GM18861 (cell line): ENCODE measurements around the gene RGS17.

Experiments
- ATAC-seq: cut with Tn5 transposase; IDR thresholded peaks from one replicate; pipeline ENCODE4 v1.9.1; 2021; ENCODE audit not compliant: unreplicated experiment

RGS17 gene

GRCh38 chr6:153086225-153086990, 44.7 kb downstream of the RGS17 start:
- ATAC-seq, result peak; percentile 46

GRCh38 chr6:153085239-153085638, 45.8 kb downstream of the RGS17 start:
- no peak for ATAC-seq

GRCh38 chr6:153084393-153084792, 46.7 kb downstream of the RGS17 start:
- no peak for ATAC-seq

DNA sequence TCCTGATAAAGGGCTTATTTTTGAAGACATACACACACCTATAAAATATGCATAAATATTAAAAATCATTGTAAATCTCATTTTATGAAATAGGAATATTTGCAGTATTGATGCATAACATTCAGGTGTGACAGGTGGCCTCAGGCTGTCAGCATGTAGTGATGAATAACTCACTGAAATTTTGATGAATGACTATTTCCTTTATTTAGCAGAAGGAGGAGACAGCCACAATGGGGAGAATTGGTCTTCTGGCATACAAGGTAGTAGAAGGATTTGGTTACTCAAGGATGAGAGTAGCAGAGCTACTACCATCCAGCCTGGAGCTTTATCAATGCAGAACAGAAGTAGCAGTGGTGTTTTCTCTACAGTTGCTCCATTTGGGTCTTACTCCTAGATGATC, 47.2 kb downstream of the RGS17 start:
- no peak for ATAC-seq

- no peak for ATAC-seq
Observed at GRCh38 chr6:153081914-153082313, 49.2 kb downstream of the RGS17 start.

- no peak for ATAC-seq
Observed at GRCh38 chr6:153076431-153076830, 54.7 kb downstream of the RGS17 start.

DNA sequence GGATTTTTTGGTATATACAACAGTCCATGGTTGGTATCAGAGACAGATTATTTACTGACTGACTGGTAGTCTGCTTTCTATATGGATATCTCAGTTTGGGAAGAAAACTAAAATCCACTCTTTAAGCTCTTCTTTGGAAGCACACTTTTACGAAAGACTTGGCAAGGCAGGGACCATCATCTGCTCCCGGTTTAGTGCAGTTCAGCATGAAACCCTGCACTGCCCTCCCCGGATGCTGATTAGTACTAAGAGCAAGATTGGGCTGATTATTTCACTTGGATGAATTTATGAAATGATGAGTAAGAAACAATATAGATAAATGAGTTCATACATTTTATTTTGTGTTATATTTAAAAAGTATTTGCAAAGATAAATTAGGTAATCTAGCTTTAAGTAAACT, 56.3 kb downstream of the RGS17 start:
- ATAC-seq, result no peak

GRCh38 chr6:153073841-153074240, 57.2 kb downstream of the RGS17 start:
- ATAC-seq, result no peak

GRCh38 chr6:153070756-153071155, 60.3 kb downstream of the RGS17 start:
- ATAC-seq, result no peak

- no peak for ATAC-seq
Observed at GRCh38 chr6:153069897-153070296, 61.2 kb downstream of the RGS17 start.

DNA sequence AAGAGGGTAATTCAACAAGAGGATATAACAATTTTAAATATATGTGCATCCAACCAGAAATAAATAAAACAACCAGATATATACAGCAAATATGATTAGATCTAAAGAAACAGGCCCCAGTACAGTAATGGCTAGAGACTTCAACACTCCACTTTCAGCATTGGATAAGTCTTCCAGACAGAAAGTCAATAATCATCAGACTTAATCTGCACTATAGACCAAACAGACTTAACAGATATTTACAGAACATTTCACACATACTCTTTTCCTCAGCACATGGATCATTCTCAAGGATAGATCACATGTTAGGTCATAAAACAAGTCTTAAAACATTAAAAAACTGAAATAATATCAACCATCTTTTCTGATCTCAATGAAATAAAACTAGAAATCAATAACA, 65.9 kb downstream of the RGS17 start:
- no peak for ATAC-seq

GRCh38 chr6:153063936-153064335, 67.1 kb downstream of the RGS17 start:
- no peak for ATAC-seq

DNA sequence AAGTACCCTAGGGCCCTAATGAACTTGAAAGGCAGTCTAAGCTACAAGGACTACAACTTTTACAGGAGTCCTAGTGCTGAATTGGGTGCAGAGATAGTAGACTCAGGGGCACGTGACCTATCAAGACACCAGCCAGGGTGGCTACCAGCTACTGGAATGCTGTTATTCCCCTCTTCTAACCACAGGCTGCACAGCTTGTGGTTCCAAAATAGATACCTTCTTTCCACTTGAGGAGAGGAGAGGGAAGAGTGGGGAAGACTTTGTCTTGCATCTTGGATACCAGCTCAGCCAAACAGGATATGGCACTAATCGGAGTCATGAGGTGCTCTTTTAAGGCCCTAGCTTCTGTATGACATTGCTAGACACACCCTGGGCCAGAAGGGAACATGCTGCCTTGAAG, 68.6 kb downstream of the RGS17 start:
- ATAC-seq, result no peak

GRCh38 chr6:153059757-153060156, 71.3 kb downstream of the RGS17 start:
- peak; percentile 65 for ATAC-seq

GRCh38 chr6:153059311-153059710, 71.8 kb downstream of the RGS17 start:
- no peak for ATAC-seq

DNA sequence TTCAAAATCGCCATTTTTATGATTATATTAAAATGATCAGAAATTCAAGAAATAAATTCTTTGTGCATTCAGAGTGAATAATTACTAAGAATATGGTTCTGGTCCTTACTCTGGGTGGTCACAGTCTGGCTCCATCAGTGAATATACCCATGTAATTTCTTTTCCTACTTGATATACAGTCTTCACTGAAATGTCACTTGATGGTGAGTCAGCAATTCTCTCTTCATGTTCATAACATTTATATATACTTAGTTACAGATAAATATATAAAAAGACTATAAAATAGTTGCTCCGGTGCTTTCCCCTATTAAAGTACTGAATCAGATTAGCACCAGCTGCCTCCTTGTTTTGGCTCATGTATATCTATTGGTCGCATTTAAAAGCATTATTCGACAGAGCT, 72.2 kb downstream of the RGS17 start:
- ATAC-seq, result no peak

- ATAC-seq, result no peak
Observed at GRCh38 chr6:153058291-153058690, 72.8 kb downstream of the RGS17 start.

DNA sequence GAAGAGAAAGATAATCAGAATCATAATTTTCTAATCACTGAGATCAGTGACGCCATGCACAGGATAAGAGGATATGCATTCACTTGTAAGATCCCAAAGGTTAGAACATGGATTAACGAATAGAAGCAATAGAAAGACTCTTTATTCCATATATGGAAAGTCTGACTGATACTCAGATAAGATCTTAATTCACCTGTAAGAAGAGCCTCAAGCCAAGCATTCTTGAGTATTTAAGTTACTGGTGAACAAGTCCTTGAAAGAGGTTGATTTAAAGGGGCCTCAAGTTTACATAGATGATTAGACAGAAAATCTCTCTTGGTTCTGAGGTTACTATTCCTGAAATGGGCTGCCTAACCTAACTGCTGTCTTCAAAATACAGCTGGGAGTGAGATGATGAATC, 74.8 kb downstream of the RGS17 start:
- no peak for ATAC-seq

GRCh38 chr6:153051801-153052200, 79.3 kb downstream of the RGS17 start:
- ATAC-seq, result no peak

DNA sequence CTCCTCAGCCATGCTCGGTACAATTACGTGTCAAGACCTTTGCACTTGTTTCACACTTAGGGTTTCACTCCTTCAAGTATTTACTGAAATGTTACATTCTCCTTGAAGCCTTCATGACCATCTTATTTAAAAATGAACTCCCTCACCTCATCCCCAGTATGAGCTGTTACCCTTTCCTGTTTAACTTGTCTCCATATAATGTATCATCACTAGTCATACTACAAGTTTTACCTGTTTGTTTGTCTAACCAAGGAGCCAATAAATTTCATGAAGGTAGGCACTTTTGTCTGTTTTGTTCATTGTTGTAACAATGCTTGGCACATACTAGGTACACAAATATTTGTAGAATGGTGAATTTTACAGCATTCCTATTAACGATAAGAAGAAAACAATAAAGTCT, 82.5 kb downstream of the RGS17 start:
- ATAC-seq, result no peak

DNA sequence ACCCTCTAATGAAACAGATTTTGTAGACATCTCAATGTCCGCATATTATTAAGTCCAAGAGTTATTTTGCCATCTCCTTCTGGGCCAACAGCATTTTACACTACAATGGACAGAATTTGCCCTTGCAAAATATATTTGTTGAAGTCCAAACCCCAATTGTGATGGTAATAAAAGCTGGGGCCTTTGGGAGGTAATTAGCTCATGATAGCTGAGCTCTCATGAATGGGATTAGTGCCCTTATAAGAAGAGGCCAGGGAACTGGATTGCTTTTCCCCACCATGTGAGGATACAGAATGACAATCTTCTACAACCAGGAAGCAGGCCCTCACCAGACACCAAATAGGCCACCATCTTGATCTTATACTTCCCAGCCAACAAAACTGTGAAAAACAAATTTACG, 83.7 kb downstream of the RGS17 start:
- ATAC-seq, result no peak

DNA sequence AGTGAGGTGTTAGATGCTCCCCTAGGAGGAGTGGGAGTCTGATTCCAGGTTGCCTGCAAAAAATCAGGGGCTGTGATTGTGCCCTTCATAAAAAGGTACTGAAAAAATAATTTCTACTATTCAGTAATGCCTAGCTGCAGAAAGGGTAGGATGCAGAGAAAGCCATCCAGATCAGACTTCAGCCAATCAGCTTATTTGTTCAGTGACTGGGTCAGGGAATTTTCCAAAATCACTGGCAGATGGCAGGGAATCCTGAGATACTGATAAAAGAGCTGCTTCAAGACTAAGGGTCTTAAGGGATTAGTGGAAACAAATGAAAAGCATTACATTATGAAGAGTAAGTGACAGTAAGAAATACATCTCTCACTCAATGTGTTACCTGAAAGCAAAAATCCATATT, 85.8 kb downstream of the RGS17 start:
- no peak for ATAC-seq

DNA sequence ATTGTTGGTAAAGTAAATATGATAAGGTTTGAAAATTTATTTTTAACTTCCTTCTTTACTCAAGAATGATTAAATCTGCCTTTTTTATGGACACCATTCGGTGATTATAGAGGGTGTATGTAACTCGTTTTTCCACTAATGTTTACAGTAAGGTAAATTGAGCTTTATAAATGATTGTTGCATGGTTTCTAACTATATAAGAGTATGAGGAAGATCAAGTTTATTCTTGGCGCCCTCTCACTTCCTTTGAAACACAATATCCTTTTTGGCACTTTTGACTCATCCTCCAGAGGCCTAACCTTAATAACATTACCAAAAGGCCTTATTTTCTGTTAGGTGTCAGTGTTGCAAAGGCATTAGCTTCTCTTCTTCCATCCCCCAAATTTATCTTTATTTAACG, 86.8 kb downstream of the RGS17 start:
- no peak for ATAC-seq
